ENCODE results near the gene ETS1.
A peak's percentile ranks its signal among the peaks of the same experiment; 100 is the strongest.

Gene ETS1

DNA sequence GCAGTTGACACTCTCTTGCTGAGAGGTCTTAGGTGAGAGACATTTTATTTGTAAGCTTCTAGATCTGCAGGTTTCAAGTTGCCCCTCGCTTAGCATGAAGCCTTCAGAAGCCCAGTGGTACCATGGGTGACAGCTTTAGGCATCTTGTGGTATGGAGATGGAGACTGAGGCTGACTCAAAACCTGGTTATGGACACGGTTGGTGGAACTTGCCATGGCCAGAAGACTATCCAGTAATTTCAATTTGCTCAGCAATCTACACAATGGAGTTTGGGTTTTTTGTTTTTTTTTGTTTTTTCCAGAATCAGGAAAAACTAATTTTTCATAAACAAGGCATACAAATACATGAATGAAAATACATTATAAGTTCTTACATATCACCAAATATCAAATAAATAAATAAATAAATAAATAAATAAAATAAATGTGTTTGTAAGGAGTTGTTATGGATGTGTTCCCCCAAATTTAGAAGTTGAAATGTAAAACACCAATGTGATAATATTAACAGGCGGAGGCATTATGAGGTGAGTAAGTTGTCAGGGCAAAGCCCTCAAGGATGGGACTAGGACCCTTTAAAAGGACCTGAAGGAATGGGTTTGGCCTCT is 22.6 kb downstream of the ETS1 start:
- DNase-seq = no peak

DNA sequence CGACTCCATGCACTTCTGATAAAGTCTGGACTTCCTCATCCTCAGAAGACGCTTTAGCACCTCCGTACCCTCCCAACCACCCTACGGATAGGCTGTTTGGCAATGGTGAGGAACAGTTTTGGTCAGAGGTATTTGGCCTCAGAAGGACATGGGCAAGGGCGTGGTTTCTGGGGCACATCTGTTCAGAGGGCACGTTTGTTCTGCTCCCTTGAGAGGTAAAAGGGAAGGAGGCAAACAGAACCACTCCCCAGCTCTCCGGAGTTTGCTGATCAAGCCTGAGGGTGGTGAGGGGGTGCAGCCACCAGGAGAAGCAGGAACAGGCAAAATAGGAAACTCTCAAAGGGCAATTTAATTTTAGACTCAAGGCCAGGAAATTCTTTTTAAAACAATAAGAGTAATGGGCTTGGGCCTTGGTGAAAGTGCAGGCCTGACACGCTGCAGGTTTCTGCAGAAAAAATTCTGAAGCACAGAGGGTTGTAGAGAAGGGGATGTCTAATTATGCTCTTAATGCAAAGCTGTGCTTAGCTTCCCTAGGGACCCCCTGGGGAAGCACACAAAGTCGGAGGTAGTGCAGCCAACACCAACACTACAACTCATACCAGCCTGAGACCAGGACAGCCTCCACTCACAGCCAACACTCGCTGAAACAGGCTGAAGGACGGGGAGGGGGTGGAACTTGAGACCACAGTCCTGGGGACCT is 23.3 kb downstream of the ETS1 start:
- DNase-seq = no peak

DNA sequence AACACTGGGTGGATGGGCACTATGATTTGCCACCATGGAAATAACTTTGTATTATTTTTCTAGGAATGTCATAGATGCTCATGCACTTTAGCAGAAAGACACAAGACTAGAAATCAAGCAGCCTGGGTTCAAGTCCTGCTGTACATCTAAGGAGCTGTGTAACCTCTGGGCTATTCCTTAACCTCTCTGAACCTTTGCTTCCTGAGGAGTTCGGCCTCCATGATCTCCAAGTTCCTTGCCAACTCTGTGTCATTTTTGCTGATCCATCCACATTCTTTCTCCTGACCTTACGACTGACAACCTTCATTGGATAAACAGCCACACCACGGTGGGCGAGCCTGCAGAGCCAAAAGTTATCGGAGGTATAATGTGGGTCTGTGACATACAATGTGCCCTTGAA is 24.1 kb downstream of the ETS1 start:
- no peak for DNase-seq

DNA sequence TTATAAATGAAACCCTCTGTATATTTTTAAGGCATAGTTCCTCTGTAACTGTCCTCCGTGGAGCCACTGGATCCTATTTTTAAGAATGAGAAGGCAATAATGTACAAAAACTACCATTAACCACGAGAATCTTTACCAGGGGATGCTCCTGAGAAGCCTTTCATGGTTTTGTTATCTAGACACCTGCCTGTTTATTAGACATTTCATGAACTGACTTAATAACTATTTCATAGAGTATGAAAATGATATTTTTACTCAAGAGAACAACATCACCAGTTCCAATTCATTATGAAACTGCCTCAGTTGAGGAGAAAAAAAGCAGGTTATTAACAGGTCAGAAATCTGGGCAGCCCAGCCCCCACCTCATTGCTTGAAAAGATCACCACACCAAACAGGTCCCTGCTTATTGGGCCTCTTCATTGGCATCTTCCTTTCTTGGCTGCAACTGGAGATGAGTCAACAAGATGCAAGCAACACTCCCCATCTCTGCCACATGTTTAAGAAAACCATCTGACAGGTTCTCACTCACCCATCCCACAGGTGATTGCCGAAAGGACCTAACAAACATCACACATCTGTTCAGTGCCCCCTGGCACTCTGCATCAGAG is 27.8 kb downstream of the ETS1 start:
- no peak for DNase-seq

DNA sequence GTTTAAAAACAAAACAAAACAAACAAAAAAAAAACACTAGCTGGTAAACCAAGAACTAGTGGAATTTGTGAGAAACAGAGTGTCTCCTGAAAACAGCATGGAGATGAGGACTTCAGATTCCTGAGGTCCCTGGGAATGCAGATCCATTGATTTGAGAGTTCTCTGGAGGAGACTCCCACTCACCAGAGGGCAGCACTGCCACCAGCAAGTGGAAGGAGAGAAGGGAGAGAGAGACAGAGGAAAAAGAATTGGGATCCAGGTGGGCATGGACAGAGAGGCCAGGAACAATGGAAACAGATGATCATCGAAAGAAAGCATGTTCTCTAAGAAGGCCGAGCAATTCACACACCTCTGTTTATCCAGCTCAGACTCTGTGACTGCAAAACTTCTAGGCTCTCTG is 31.8 kb downstream of the ETS1 start:
- no peak for DNase-seq

DNA sequence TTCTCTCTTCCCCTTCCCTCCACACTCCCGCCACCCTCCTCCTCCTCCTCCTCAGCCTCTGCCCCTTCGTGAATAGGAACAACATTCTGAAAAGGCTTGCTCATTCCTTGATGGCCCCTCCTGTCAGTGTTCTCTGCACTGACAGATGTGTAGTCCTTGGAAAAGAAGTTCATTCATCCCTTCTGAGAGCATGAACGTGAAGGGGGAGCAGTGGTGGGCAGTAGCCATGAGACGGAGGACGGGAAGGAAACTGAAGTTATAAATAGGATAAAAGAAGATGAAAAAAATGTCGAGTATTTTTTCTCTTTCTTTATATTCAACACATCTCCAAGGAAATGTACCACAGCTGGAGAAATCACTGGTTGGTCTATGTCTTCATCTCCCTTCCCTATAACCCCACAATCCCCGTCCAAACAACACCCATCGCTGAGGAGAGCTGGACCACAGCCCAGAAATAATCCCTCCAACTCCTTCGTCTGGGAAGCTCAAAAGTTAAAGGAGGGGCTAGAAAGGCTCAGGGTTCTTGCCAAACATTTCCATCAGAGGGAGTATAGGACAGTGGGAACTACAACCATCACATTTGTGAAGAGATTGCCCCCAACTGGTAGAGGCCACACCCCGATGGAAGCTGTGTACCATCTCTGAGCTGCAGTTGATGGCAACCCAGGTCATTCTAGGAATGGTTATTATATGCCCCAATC is 33.5 kb downstream of the ETS1 start:
- DNase-seq = no peak

DNA sequence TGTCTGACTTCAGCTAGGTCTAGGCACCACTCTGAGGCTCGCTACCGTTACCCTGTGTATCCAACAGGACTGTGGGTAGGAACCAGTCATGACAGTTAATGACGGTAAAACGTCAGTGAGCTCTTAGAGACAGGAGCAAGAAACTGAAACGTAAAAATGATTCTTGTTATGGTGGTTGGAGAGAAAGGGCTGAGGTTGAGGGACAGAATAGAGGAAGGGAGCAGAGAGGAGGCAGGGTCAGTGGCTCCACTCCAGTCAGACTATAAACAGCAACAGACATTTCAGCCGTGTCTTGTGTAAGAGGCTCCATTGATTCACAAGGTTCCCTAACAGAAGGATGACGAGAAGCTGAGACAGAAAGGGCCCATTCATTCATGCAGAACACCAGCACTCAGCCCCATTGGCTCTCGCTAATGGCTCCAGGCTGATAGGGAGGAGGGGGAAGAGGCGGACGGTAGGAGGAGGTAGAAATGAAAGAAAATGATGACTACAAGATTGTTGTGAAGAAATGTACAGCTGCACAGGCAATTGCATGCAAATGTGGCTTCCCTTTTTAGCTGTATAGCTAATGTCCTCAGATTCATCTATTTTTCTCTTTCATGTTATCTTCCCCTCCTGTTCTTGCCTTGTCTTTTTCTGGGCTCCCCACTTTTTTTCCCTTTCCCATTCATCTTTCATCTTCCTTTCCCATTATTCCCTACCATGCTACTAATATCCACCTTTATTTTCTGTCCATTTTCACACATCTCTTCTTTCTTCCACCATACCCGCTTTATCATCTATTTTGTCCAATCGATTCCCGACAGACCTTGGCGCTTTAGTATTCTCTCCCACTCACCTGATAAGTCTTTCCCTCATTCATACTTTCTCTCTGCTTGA is 34.3 kb downstream of the ETS1 start:
- DNase-seq = no peak

DNA sequence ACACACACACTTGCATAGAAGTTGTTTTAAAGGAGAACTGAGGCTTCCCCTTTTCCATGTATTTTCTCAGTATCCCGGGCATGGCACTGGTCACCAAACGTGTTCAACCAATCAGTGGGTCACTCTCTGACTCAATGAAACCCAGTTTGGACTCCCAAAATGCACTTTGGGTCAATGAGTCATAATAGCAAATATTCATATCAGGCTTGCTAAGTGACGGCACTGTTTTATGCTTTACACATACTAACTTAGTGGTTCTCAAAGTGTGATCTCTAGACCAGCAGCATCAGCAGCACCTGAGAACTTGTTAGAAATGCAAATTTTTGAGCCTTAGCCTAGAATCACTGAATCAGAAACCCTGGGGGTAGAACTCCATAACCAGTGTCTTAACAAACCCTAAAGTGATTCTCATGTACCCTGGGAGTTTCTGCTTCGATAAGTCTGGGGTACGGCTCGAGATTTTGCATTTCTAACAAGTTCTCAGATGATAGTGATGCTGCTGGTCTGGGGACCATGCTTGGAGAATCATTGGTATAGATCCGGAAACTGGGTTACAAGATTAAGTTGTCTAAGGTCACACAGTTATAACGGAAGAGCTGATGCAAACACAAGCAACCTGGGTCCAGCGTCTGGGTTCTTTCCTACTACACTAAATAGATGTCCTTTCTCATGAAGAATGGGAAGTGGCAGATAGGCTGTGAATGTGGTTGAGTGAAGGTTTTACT is 35.6 kb downstream of the ETS1 start:
- no peak for DNase-seq

DNA sequence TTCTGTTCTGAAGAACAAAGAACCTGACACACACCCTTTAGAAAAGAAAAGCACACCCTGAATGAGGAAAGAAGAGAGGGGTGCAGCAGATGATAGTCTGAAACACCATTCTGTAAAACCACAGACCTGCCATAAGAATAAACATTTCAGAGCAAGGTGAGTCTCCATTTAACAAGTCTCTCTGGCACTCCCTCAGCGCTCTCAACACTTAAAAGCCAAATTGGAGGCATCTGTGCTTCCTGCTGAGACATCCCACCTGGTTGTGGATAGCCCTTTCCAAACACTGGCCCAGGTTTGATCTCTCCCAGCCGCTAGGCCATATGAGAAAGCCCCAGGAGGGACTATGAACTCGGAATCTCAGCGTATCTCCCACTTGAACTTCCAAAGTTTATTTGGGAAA is 36.3 kb downstream of the ETS1 start:
- no peak for DNase-seq

DNA sequence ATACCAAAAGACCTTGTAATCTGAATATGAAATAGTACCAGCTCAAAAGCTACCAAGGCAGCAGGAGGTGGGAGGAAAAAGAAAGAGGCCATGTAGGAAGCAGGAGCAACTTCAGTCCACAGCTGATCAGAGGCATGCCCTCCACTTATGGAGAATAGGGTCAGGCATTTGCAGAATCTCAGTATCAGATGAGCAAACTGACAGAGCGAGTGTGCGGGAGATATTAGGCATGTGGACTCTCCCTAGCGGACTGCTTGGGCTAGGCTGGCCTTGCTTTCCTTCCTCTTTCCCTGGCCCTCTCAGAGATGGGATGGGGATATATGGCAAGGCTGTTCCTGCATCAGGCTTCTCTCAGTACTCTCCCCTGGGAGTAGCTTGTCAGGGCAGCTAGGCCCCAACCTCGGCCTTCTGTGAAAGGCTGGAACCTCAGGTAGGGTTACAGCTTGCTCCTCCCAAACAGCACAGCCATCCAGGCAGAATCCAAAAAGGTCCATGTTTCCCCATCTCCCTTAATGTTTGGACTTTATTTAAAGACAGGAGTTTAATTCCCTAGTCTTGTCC is 37.0 kb downstream of the ETS1 start:
- no peak for DNase-seq

DNA sequence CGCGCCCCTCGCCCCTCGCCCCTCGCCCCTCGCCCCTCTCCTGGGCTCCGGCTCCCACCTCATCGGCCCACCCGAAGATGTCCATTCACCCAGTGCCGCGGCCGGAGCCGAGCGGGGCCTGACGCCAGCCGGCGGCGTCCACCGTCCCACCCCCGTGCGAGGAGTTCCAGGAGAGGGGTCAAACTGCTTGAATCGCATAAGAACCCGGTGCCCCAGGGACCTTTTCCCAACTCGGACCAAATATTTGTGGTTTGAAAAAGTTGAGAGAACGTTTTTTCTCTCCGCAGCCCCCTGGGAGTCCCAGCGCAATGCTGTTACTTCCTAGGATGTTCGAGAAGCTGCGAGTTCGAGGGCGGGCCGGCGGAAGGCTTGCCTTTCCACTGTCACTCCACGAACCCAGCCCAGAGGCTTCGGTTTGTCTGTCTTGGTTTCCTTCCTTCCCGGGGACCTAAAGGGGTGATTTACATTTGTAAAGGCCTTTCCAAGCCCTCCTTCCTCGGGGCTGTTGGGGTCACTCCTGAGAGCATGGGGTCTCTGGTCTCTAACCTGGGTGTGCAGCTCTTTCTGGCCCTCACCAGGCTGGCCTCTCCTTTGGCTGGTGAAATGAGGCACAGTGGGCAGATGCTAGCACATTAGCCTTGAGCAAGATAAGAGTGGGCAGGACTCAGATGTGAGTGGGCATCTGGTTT is 38.0 kb downstream of the ETS1 start:
- DNase-seq = peak in 1 of 4 experiments; percentile 19

DNA sequence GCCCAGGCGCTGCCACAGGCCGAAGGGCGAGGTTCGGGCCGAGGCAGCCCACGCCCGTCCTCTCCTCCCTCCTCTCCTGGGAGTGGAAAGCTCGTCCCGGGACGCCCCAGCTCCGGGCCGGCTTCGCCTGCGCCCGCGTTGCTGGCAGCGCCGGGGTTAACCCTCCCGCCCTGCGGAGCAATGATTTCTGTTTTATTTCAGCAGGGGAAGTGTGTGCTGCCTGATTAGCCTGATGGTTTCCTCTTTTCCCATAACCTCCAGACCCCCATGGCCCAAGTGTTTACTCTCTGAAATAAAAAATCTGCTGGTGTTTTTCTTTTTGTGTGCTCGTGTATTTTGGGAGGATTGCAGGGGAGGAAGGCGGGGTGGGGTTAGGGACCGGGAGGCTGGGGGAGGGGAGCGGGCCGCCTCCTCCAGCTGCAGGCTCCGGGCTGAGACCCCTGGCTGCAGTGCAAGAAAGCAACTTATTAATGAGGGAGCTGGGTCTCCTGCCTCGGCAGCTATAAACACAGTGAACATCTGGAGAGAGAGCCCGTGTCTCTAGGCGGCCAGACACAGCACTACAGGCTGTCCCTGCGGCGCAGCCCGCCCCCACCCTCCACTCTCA is 38.6 kb downstream of the ETS1 start:
- peak in 2 of 4 experiments; percentile 15 to 38 for DNase-seq

DNA sequence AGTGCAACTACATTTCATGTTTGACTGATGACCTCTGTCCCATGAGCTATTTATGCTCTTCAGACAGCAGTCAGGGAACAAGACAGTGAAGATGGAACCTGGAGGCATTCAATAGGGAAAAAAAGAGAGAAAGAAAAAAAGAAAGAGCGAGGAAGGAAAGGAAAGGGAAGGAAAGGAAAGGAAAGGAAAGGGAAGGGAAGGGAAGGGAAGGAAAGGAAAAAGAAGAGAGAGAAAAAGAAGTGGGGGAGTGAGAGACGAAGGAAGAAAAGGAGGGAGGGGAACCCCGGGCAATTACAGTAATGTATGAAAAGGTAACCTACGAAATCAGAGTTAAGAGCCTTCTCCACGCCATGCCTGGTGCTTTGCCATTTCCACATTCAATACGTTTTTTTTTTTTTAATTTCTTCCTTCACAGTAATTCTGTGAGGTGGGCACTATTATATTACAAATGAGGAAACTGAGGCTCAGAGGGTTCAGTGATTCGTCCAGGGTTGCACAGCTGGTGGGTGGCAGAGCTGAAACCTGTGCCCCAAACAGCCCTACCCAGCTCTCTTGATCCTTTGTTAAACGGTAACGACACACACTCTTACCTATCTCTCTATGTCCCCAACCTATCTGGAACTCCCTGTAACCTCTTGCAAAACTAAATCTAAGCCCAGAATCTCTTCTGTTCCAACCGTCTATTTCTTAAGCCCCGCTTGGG is 39.3 kb downstream of the ETS1 start:
- no peak for DNase-seq

DNA sequence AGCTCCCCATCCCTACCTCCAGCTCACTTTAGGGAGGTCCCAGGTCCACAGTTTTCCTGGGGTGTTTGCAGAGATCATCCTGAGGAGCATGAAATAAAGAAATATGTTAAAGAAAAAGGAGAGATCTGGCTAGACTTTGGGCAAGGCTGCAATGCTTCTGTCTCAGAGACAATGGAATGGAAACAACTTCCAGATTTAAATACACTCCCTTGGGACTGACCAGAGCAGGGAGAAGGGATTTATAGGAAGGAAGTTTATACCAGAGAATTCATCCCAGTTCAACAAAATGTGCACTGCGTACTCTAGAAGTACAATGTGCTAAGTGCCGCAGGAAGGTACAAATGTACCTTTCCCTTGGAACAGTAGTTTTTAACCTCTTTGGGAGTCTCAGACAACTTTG is 40.4 kb downstream of the ETS1 start:
- no peak for DNase-seq

DNA sequence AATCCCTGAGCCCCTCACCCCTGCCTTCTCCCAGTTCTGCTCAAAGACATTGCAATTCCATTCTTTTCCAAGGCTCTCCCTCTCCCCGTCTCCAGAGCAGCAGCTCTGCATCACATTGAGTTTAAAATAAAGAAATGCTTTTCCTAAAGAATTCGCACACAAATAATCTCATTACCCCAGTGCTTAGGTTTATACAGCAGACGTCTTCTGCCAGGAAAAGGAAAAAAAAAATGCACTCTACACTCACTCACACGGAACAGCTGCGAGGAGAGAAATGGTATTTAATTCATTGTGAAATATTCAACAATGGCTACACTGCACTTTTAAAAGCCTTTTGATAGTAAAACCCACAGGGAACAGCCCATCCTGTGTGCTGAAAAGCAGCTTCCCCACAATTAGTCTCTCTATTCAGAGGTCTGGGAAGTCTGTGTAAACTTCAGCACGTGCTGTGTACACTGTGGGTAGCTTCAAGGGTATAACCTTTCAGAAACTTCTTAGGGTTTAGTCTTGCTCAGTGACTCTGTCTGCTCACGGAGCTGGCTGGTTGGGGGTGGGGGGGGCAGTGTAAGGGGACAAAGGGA is 42.8 kb downstream of the ETS1 start:
- peak in 1 of 4 experiments; percentile 30 for DNase-seq

DNA sequence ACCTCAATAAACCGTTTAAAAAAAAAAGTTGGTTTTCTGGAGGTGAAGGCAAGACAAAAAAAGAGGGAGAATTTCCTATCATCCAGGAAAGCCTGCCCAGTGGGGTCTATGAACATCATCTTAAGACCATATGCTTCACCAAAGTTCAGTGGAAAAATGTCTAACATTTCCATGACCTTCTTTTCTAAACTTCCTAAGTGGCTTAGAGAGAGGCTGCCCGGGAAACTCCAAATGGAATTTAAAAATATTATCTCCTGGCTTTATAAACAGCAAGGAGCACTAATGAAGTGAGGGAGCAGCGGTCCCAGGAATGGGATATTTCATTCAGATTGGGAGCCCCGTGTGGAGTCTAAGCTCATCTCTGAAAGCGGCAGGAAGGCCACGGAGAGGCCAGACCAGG is 46.9 kb downstream of the ETS1 start:
- no peak for DNase-seq

DNA sequence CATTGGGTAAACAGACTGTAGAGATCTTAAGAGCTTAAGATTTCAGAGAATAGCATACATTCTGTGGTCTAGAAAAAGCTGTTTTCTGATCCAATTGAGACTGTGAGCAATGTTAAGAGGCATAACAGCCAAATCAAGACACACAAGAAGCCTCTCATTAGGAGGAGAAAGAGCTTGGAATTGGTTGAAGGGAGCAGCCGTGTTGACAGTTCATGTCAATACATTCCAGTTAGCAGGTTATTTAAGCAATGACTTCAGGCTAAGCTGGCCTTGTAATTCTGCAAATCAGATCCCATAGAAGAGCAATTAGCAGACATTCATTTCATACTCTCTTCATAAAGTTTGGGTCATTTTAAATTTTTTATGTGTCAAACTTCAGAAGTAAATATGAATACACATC is 50.9 kb downstream of the ETS1 start:
- DNase-seq = no peak

DNA sequence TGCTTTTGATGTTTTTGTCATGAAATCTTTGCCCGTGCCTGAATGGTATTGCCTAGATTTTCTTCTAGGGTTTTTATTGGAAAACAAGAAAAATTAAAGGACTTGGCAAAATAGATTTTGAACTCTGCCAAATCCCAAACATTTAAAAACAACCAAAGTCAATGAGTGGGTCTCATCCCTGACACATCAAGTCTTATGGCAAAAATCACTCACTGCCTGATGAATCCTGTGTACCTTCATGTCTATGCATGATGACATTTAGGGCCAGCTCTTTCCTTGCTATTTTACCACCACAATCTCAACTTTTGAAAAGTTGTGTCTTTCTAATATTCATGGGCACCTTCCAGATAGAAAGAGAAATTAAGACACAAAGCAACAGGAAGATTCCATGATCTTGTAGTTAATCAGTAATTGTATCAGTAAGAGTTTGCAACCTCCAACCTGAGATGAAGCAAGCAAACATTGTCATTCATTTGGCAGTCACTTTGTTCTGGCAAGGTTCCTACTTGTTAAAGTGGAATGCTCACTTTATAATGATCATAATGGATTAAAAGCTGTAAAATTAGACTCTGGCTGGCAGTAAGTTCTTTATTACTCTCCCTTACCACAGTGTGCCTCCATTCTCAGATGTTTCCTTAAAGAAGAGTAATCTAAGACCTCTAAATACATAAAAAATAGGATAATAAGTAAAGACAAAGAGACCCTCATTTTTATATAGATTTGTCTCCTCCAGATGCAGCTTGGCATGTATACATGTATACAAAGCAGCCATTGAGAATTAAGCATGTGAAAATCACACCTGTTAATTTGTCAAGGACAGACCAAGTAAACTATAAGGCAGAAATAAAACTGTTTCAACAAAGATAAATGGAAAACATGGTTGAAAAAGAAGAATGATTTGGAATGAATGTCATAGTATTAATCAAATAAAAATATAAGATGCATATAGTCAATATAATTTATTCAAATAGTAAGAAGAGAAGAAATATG is 51.6 kb downstream of the ETS1 start:
- DNase-seq = no peak
